HG03439 (cell line): ENCODE results near the gene DPEP2.
"Not testable (repeated sequence)": the region's sequence is repeated elsewhere in the genome, so short reads cannot be mapped to it uniquely, and the experiment has no call there.

ENCODE experiments used
- ATAC-seq: cut with Tn5 transposase; IDR thresholded peaks from one replicate; pipeline ENCODE4 v1.9.1; 2021; ENCODE audit warnings: mild to moderate bottlenecking, moderate library complexity; ENCODE audit not compliant: unreplicated experiment

The DPEP2 gene

GRCh38 chr16:67940446-67941089 is 58.7 kb downstream of the DPEP2 start:
- ATAC-seq, result no peak

DNA sequence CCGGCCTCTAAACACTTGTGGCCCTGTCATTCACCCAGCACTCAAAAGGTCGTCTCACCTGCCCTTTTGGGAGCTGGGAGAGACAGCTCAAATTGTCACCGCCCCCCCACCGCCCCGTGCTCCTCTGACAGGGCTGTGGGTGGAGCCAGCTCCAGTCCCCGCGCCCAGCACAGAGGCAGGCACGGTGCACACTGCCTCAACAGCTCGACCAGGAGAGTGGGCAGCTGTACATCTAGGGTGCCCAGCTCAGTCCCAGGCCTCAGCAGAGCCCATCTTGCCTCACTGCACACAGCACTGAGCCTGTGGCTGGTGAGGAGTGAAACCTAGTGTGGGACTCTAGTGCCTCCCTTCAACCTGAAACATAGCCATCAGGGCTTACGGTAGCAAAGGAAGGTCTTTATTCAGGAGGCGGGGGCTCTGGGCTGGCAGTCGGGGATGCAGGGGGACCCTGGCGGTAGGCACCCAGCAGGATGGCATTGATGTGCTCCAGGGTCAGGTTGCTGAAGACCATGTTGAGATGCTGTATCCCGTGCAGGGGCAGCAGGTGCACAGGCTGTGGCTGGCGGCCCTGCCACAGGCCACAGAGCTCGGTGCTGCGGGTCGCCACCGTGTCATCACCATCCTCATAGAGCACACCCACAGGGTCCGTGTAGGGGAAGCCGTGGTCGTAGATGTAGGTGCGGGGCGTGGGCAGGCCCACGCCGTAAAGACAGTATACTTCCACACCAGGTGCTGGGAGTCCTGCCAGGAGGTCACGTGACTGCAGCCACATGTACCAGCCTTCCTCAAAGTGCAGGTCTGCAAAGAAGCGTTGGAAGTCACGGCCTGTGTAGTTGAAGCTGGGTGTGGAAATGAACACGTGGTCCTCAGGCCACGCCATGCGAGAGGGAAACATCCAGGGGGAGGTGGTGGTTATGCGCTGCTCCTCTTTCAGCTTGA is 59.5 kb downstream of the DPEP2 start:
- no peak for ATAC-seq

- ATAC-seq, result not testable (repeated sequence)
Observed at GRCh38 chr16:67937713-67938112, 61.6 kb downstream of the DPEP2 start.
